Measurements from ENCODE around the gene ZBBX.

DNA sequence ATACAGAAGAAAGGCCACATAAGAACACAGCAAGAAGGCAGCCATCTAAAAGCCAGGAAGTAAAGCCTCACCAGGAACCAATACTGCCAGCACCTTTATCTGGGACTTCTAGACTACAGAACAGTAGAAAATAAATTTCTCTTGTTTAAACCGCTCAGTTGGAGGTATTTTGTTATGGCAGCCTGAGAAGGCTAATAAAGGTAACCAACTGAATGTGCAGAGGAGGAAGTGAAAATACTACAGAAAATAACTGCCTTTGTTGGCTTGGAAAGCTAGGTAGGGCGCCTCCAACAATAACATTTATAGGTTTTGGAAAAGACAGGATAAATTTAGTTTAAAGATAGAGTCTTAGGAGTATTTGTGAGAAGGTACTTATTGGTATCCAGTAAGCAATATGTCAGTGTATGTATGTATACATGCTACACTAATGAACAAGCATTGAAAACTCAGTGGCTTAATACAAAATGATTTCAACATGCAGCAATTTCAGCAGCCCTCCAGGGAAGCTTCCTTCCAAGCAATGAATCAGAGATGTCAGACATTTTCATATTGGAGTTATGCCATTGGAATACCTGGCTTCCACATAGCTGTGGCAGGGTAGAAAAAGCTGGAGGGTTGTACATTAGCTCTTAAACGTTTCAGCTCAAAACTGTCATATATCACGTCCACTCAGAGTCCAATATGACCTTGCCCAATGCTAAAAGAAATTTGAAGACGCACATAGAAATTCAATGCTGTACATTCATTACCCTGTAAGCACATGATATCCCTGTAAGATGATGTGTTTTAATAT is 48.9 kb downstream of the ZBBX start:
- TF ChIP-seq TCF7L2 (IDR thresholded peaks at IDR 0.05; ENCODE audit: low read depth, low read length) (no peak), RB1 (IDR thresholded peaks at IDR 0.05; ENCODE audit: low read depth) (no peak), EZH2 (IDR thresholded peaks at IDR 0.05; ENCODE audit: borderline replicate concordance, low read depth, low read length) (no peak), POLR2AphosphoS5 (IDR thresholded peaks at IDR 0.05; ENCODE audit: control insufficient read depth, insufficient read depth, low read depth, low read length) (no peak)
